A172 (cell line): ENCODE results near the gene FIGLA. TPM values are rescaled to one million over a fixed set of nuclear protein-coding genes. Genes with fewer than 3 reads are reported as not detected.
A peak's percentile ranks its signal among the peaks of the same experiment; 100 is the strongest.

Source experiments
- DNase-seq: peaks from one replicate; pipeline ENCODE4 v3.0.0-alpha.2; 2015; ENCODE audit warnings: low spot score
- total RNA-seq: library from RNA; depleted of rRNA; stranded (reverse); fragments of >200 nt; shearing (Covaris generic); gene quantifications from 2 replicates; pipeline ENCODE4 v1.2.3, GENCODE V29; 2014; rRNA removed

The FIGLA gene
- total RNA-seq = not detected in 2 replicates

- DNase-seq = no peak
Observed at GRCh38 chr2:70790136-70790828, at the start of gene FIGLA. FIGLA (minus strand) TSS chr2:70790643; CDS start chr2:70790638, 5 bp downstream.

- no peak for DNase-seq
Observed at GRCh38 chr2:70837980-70838925, 47.8 kb upstream of the FIGLA start.

- DNase-seq = no peak
Observed at GRCh38 chr2:70835643-70836042, 45.2 kb upstream of the FIGLA start, which contains the start of gene CD207. CD207 (minus strand) TSS chr2:70835816; CDS start chr2:70835776, 40 bp downstream.

GRCh38 chr2:70834881-70835280 is 44.4 kb upstream of the FIGLA start:
- no peak for DNase-seq

GRCh38 chr2:70834106-70834505 is 43.7 kb upstream of the FIGLA start:
- DNase-seq = no peak

- no peak for DNase-seq
Observed at GRCh38 chr2:70833246-70833645, 42.8 kb upstream of the FIGLA start.

- DNase-seq = no peak
Observed at GRCh38 chr2:70832386-70832785, 41.9 kb upstream of the FIGLA start.

- DNase-seq = no peak
Observed at GRCh38 chr2:70831861-70832260, 41.4 kb upstream of the FIGLA start.

GRCh38 chr2:70830366-70830765 is 39.9 kb upstream of the FIGLA start:
- DNase-seq = no peak

GRCh38 chr2:70829916-70830315 is 39.5 kb upstream of the FIGLA start:
- DNase-seq = no peak

- peak; percentile 42 for DNase-seq
Observed at GRCh38 chr2:70828914-70829824, 38.7 kb upstream of the FIGLA start.

GRCh38 chr2:70828115-70828514 is 37.7 kb upstream of the FIGLA start:
- no peak for DNase-seq

- DNase-seq = no peak
Observed at GRCh38 chr2:70827388-70827787, 36.9 kb upstream of the FIGLA start.

- DNase-seq = no peak
Observed at GRCh38 chr2:70826696-70827350, 36.4 kb upstream of the FIGLA start.

GRCh38 chr2:70823249-70823648 is 32.8 kb upstream of the FIGLA start:
- DNase-seq = no peak

- DNase-seq = no peak
Observed at GRCh38 chr2:70822843-70823242, 32.4 kb upstream of the FIGLA start.

- no peak for DNase-seq
Observed at GRCh38 chr2:70820499-70820898, 30.1 kb upstream of the FIGLA start, which contains the start of gene CLEC4F. CLEC4F (minus strand) TSS chr2:70820599; CDS start chr2:70820523, 76 bp downstream.

- DNase-seq = no peak
Observed at GRCh38 chr2:70817284-70817954, 27.0 kb upstream of the FIGLA start.

GRCh38 chr2:70816726-70817125 is 26.3 kb upstream of the FIGLA start:
- no peak for DNase-seq
